SK-N-SH treated with all-trans-retinoic acid at 6 μM for 48 hours (cell line): Measurements from ENCODE around the gene ZBTB16.

ENCODE experiments used
- ATAC-seq: fragments of 200-7000 bp; cut with Tn5 transposase; 3 replicates; pipeline ENCODE4 v1.9.1; 2020; ENCODE audit warnings: mild to moderate bottlenecking, moderate library complexity
- ARNTL ChIP-seq: fragments of 450-650 bp; formaldehyde crosslinking; IDR thresholded peaks from 2 replicates; pipeline ENCODE4 v1.5.0; 2020; ENCODE audit warnings: low read depth, mild to moderate bottlenecking, moderate library complexity, borderline replicate concordance
- BACH2 ChIP-seq: fragments of 250-450 bp; sonication (Bioruptor Pico); IDR thresholded peaks from 2 replicates; pipeline ENCODE4 v1.9.0; 2021; ENCODE audit warnings: mild to moderate bottlenecking, borderline replicate concordance
- CREB5 ChIP-seq: fragments of 250-450 bp; sonication (Bioruptor Pico); IDR thresholded peaks from 2 replicates; pipeline ENCODE4 v1.5.1; 2020; ENCODE audit warnings: low read depth, mild to moderate bottlenecking, moderate library complexity
- CSRNP3 ChIP-seq: fragments of 250-450 bp; sonication (Bioruptor Pico); IDR thresholded peaks from 2 replicates; pipeline ENCODE4 v1.5.1; 2021; ENCODE audit warnings: mild to moderate bottlenecking, moderate library complexity
- ESRRG ChIP-seq: fragments of 250-450 bp; sonication (Bioruptor Pico); IDR thresholded peaks from 2 replicates; pipeline ENCODE4 v1.6.1; 2021; ENCODE audit warnings: mild to moderate bottlenecking
- GLIS3 ChIP-seq: fragments of 250-450 bp; sonication (Bioruptor Pico); IDR thresholded peaks from 2 replicates; pipeline ENCODE4 v1.5.0; 2020; ENCODE audit warnings: mild to moderate bottlenecking, moderate library complexity
- ISL1 ChIP-seq: fragments of 250-450 bp; sonication (Bioruptor Pico); IDR thresholded peaks from 2 replicates; pipeline ENCODE4 v2.1.2; 2022; ENCODE audit warnings: mild to moderate bottlenecking, moderate library complexity
- OSR1 ChIP-seq: fragments of 250-450 bp; sonication (Bioruptor Pico); IDR thresholded peaks from 2 replicates; pipeline ENCODE4 v1.8.0; 2022; ENCODE audit warnings: moderate library complexity, mild to moderate bottlenecking, inconsistent platforms
- PATZ1 ChIP-seq: fragments of 250-450 bp; sonication (Bioruptor Pico); IDR thresholded peaks from 2 replicates; pipeline ENCODE4 v1.8.0; 2020; ENCODE audit warnings: mild to moderate bottlenecking, moderate library complexity, borderline replicate concordance
- POU6F1 ChIP-seq: fragments of 250-450 bp; sonication (Bioruptor Pico); IDR thresholded peaks from 2 replicates; pipeline ENCODE4 v1.8.0; 2021; ENCODE audit warnings: low read depth, mild to moderate bottlenecking, moderate library complexity, borderline replicate concordance
- PPARA ChIP-seq: fragments of 250-450 bp; sonication (Bioruptor Pico); IDR thresholded peaks from 2 replicates; pipeline ENCODE4 v1.5.0; 2020; ENCODE audit warnings: mild to moderate bottlenecking, borderline replicate concordance
- RARB ChIP-seq: fragments of 250-450 bp; sonication (Bioruptor Pico); IDR thresholded peaks from 2 replicates; pipeline ENCODE4 v1.8.0; 2021; ENCODE audit warnings: mild to moderate bottlenecking, moderate library complexity
- SNAI2 ChIP-seq: fragments of 250-450 bp; sonication (Bioruptor Pico); IDR thresholded peaks from 2 replicates; pipeline ENCODE4 v1.5.0; 2020; ENCODE audit warnings: mild to moderate bottlenecking, moderate library complexity
- TCF4 ChIP-seq: fragments of 250-450 bp; sonication (Bioruptor Pico); IDR thresholded peaks from 2 replicates; pipeline ENCODE4 v1.8.0; 2021; ENCODE audit warnings: mild to moderate bottlenecking, moderate library complexity, borderline replicate concordance
- TSHZ2 ChIP-seq: fragments of 250-450 bp; sonication (Bioruptor Pico); IDR thresholded peaks from 2 replicates; pipeline ENCODE4 v1.5.0; 2020; ENCODE audit warnings: mild to moderate bottlenecking, moderate library complexity
- ZC3H10 ChIP-seq: fragments of 250-450 bp; sonication (Bioruptor Pico); IDR thresholded peaks from 2 replicates; pipeline ENCODE4 v1.5.1; 2021; ENCODE audit warnings: mild to moderate bottlenecking, moderate library complexity
- ZFP3 ChIP-seq: fragments of 250-450 bp; sonication (Bioruptor Pico); IDR thresholded peaks from 2 replicates; pipeline ENCODE4 v1.5.0; 2020; ENCODE audit warnings: mild to moderate bottlenecking, moderate library complexity
- ZFP30 ChIP-seq: fragments of 450-650 bp; formaldehyde crosslinking; IDR thresholded peaks from 2 replicates; pipeline ENCODE4 v1.5.0; 2022; ENCODE audit warnings: mild to moderate bottlenecking, moderate library complexity
- ZNF565 ChIP-seq: fragments of 450-650 bp; formaldehyde crosslinking; conservative IDR thresholded peaks from 2 replicates; pipeline ENCODE4 v1.5.0; 2020; ENCODE audit warnings: low read depth, mild to moderate bottlenecking, moderate library complexity
- ZNF70 ChIP-seq: fragments of 450-650 bp; formaldehyde crosslinking; IDR thresholded peaks from 2 replicates; pipeline ENCODE4 v1.5.0; 2020; ENCODE audit warnings: mild to moderate bottlenecking, moderate library complexity
- ZNF8 ChIP-seq: fragments of 450-650 bp; formaldehyde crosslinking; IDR thresholded peaks from 2 replicates; pipeline ENCODE4 v1.5.0; 2020; ENCODE audit warnings: mild to moderate bottlenecking, moderate library complexity

ZBTB16 gene

GRCh38 chr11:114098927-114099326, 39.4 kb downstream of the ZBTB16 start (continued):
- TF ChIP-seq TSHZ2 (CRISPR knock-in tag): no peak
- no peak for TF ChIP-seq GLIS3

- ATAC-seq: no peak
- TF ChIP-seq ARNTL (CRISPR knock-in tag): no peak
- TF ChIP-seq PPARA (CRISPR knock-in tag): no peak
- TF ChIP-seq BACH2: no peak
- TF ChIP-seq ISL1: no peak
- no peak for TF ChIP-seq GLIS3
- no peak for TF ChIP-seq OSR1
- no peak for TF ChIP-seq CREB5 (CRISPR knock-in tag)
- no peak for TF ChIP-seq PATZ1
- no peak for TF ChIP-seq TCF4
- no peak for TF ChIP-seq POU6F1 (CRISPR knock-in tag)
- TF ChIP-seq, all 23 proteins: peak for 0
These were observed 40.1 kb downstream of the ZBTB16 start for GRCh38 chr11:114099392-114100178.

GRCh38 chr11:114102993-114103896, 43.7 kb downstream of the ZBTB16 start:
- TF ChIP-seq ZNF8 (no peak), ARNTL (CRISPR knock-in tag) (no peak), PATZ1 (no peak), ISL1 (no peak), ZFP3 (no peak), ZNF565 (no peak), RARB (CRISPR knock-in tag) (no peak), ESRRG (CRISPR knock-in tag) (no peak), TCF4 (no peak), SNAI2 (CRISPR knock-in tag) (no peak), CSRNP3 (CRISPR knock-in tag) (no peak), ZFP30 (CRISPR knock-in tag) (no peak), POU6F1 (CRISPR knock-in tag) (no peak), ZC3H10 (CRISPR knock-in tag) (no peak), PPARA (CRISPR knock-in tag) (no peak), ZNF70 (CRISPR knock-in tag) (no peak)
- ATAC-seq: no peak
